Right ventricle myocardium inferior (tissue), 1 donor: ENCODE measurements around the gene ANO9. TPM values are rescaled to one million over a fixed set of nuclear protein-coding genes. Genes with fewer than 3 reads are reported as not detected.
A peak's percentile ranks its signal among the peaks of the same experiment; 100 is the strongest.
"Not testable (repeated sequence)": the region's sequence is repeated elsewhere in the genome, so short reads cannot be mapped to it uniquely, and the experiment has no call there.

ENCODE experiments used
- ATAC-seq: fragments of 200-7000 bp; cut with Tn5 transposase; one replicate; pipeline ENCODE4 v1.9.1; 2020; ENCODE audit warnings: mild to moderate bottlenecking, moderate library complexity
- DNase-seq: peaks from one replicate; pipeline ENCODE4 v3.0.0; 2021; ENCODE audit errors: missing footprints
- intact Hi-C: fragments of 100-400 bp; cut with DNase I; formaldehyde crosslinking; loops from one replicate; pipeline ENCODE4 v1.11.0; 2022
- total RNA-seq: library from RNA; stranded (reverse); fragmentation: NEBNext Ultra II Directional; extraction: Animal tissue kit (Norgen Biotek cat#: 25700); gene quantifications from one replicate; pipeline ENCODE4 v1.2.1, GENCODE V29; 2021
- donor health status: DM: no; HTN: yes; CAD: no; lungs with severe emphysema.

ANO9 gene
- total RNA-seq, 1 donor from 2014 or later = 0.41 TPM

- peak; percentile 74 for DNase-seq
- intact Hi-C loops = no loop called here
- ATAC-seq = peak; percentile 73
Observed at GRCh38 chr11:396948-397548, 44.8 kb downstream of the ANO9 start.

DNA sequence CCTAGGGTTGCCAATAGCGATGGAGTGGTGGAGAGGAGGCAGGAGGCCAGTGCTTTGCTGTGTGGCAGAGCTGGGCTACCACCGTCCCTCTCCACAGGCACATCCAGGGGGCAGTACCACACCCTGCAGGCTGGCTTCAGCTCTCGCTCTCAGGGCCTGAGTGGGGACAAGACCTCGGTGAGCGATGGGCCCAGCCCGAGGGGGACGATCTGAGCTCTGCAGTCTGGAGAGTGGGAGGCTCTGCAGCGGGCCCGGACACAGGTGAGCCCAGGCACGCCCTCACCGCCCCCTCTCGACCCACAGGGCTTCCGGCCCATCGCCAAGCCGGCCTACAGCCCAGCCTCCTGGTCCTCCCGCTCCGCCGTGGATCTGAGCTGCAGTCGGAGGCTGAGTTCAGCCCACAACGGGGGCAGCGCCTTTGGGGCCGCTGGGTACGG, 45.3 kb downstream of the ANO9 start:
- DNase-seq (no peak), ATAC-seq (peak; percentile 26)
- intact Hi-C loops = no loop called here

GRCh38 chr11:395866-396265, 45.9 kb downstream of the ANO9 start:
- no peak for DNase-seq
- intact Hi-C loops = no loop called here
- no peak for ATAC-seq

GRCh38 chr11:394858-395655, 46.8 kb downstream of the ANO9 start:
- intact Hi-C loops = no loop called here
- DNase-seq (no peak), ATAC-seq (no peak)

- ATAC-seq (peak; percentile 53), DNase-seq (no peak)
- intact Hi-C loops = no loop called here
Observed at GRCh38 chr11:394034-394857, 47.6 kb downstream of the ANO9 start, which contains the start of gene PKP3. PKP3 (plus strand) TSS chr11:394209; CDS start chr11:394293, 84 bp downstream.

DNA sequence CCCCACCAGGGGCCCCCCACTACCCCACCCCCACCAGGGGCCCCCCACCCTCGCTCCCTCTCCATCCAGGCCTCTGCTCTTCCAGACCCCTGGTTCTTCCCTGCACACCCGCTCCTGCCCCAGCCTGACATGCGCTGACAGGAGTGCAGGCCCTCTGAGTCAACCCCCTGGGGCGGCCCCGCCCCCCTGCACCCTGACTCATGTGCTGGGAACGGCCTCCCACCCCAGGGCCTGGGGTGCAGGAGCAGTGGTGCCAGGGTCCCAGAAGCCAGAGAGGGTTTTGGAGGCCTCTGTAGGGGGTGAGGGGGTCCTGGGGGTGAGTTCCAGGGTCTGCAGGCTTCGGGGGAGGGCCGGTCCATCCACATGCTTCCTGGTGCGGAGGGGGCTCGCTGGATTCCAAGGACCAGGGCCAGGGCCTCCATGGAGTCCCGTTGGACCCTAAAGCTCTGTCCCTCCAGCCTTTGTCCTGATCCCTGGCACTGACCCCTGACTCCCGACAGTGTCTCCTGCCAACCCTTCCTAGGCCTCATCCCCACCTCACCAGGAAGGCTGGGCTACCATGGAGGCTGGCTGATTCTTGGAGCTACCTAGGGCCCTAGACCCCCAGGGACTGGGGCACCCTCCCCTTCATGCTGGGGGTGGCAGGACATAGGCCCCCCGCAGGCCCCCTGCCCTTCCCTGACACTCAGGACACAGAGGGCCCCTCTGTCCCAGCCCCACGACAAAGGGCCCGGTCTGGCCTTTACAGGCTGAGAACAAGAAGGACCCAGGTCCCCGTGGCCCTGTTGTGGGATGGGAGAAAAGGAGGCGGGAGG, 48.4 kb downstream of the ANO9 start:
- no peak for ATAC-seq
- intact Hi-C loops = no loop called here

DNA sequence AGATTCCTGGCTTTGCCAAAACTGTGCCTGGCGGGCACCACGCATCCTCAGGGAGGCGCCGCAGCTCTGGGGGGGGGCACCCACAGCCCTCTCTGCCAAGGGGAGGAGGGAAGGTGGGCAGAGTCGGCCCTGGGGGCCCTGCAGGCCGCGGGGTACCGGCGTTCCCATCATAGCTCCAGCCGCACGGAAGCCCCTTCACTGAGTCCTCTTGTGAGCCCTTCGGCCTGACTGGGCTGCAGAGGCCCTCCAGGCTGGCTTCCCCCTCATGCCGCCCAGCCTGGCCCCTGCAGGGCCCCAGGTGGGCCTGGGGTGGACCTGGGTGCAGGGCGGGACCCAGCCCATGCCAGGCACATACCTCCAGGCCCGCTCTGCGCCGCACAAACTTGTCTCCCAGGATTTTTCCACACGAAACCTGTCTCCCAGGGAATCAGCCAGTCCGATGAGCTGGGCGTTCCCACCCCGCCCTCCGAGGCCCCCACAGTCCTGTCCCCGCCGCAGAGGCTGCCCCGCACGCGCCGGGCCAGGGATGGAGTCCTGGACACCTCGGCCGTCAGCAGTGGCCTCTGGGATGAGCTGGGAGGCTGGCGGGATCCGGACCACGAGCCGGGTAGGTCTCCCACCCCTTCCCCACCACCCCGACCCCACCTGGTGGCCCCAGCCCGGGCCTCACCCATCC, 49.6 kb downstream of the ANO9 start:
- intact Hi-C loops = no loop called here
- ATAC-seq (no peak), DNase-seq (peak; percentile 57)

More for the DNA sequence above, 48.4 kb downstream of the ANO9 start:
- no peak for DNase-seq

DNA sequence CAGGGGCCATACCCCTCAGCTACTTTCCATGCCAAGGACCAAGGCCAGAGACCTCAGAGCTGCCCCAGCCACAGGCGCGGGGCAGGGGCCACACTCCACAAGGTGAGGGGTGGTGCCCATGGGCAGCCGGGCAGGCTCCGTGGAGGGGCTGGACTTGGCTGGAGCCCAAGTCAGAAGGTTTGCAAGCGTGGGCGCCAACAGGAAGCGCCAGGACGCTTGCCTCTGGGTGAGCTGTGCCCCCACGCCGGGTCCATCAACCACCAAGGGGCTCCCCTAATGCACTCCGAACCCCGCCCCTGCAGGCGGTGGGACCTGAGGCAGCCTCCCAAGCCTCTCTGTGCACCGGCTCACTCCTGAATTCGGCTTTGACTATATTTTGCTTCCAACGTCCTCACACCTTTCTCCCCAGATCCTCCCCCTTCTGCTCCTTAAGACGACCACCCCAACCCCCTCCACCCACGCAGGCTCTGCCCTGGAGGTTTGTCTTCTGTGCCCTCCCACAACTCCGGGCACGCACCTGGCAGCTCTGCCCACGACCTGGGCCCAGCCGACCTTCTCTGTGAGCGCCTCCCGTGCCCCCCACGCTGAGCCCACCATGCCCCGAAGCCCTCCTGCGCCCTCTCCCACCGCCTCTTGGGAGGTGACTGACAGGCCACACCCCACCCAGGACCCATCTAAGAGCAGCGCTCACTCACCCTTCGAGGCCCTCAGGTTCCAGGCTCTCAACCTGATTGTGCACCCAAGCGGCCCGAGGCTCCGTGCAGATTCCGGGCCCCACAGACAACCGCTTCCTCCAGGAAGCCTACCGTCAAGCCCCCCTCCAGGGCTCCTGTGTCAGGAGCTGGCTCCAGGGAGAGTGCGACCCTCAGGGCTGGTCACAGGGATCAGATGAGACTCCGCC, 50.4 kb downstream of the ANO9 start:
- ATAC-seq = no peak
- intact Hi-C loops = no loop called here
- DNase-seq = peak; percentile 52

DNA sequence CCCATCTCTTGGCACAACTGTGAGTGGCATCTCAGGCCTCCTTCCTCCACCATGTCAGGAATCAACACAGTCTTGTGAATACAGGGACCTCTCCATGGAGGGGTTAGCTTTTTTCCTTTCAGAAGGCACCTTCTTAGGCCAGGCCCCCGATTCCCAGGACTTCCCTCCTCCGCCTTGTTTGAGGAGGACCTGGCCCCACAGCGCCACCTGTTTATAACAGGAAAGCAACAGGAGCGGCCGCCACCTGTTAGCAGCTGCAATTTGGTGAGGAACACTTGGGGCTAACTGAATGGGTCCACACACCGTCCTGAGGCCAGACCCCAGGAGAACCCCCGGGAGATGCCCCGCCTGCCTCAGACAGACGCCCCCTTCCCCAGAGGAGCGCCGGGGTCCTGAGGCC, 51.6 kb downstream of the ANO9 start:
- ATAC-seq (no peak), DNase-seq (no peak)
- intact Hi-C loops = no loop called here

GRCh38 chr11:389369-389768, 52.4 kb downstream of the ANO9 start:
- DNase-seq, ATAC-seq, intact Hi-C loops: not testable (repeated sequence)

DNA sequence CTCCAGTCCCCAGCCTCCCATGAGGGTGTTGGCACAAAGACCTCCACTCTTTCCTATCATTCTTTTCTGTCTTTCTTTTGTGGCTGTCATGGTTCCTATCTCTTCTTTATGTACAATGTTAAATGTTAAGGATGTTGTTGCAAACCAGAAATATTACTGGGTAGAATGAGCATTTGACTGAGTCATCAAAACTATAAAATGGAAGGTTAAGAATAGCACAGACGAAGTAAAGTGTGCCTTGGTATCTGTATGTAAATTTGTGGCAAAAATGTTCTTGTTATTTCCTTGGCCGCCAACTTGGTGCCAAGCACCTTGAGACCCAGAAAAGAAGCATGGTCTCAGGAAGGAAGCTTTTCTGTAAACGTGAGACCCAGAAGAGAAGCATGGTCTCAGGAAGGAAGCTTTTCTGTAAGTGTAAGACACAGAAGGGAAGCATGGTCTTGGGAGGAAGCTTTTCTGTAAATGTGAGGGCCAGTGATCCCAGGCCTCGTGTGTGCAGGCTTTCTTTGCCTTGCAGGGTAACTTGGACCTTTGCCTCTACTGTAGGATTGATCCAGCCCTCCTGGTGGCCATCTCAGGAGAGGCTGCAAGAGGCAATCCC, 54.5 kb downstream of the ANO9 start:
- DNase-seq = no peak
- no peak for ATAC-seq

DNA sequence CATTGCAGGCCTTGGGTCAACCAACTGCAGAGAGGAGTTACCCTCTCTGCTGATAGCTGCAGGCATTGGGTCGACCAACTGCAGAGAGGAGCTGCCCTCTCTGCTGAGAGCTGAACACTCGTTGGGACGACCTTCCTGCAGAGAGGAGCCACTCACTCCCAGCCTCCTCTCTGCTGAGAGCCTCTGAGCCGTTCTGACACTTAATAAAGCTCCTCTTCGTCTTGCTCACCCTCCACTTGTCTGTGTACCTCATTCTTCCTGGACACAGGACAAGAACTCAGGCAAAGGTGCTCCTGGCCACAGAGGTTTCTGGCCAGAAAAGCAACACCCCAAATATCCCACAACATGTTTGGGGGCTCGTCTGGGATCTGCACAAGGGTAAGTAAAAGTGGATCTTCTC, 55.3 kb downstream of the ANO9 start:
- ATAC-seq (no peak), DNase-seq (peak; percentile 8)
- intact Hi-C loops = no loop called here

More for the DNA sequence above, 54.5 kb downstream of the ANO9 start:
- intact Hi-C loops = no loop called here

DNA sequence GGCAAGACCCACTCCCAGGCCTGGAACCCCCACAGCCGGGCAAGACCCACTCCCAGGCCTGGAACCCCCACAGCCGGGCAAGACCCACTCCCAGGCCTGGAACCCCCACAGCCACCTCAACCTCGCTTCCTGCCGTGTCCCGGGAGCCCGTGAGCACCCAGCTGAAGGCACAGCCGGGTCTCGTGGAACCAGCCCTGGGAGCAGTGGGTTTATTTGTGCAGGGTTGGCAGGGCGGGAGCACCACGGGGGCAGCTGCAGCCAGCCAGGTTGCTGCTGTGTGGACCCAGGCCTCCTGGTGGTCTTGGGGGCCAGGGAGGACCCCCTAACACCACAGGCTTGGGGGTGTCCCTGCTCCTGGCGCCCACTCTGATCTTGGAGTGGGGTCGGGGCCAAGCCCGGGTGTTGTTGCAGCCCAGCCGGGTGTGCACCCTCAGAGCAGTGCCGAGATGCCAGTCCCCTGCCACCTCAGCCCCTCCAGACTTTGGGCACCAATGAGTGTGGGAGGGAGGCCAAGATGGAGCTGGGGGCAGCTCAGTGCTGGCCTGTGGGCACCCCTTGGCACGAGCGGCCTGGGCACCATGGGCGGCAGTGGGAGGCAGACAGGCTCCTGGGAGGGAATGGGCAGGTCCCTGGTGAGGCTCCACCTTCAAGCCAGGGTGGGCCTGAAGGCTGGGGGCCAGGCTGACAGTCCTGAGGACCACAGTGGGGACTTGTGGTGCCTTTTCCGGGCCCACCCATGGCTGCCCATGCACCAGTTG, 56.0 kb downstream of the ANO9 start:
- no peak for DNase-seq
- intact Hi-C loops = no loop called here
- no peak for ATAC-seq

DNA sequence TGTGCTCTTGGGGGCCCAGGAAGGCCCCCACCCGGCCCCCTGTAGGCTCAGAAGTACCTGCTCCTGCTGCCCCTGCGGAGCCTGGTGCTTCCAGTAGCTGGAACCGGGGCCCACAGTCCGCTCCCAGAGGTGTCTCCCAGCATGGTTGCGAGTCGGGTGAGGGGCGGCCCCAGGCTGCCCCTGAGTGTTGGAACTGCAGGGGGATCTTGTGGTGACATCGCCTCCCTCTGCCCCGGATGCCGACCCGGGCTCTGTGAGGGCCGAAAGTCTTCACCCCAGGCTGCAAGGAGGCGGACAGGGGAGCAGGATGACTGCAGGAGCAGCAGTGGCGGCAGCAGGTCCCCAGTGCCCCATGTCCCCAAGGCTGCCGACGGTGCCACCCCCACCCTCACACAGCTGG, 57.3 kb downstream of the ANO9 start:
- intact Hi-C loops = no loop called here
- ATAC-seq = no peak
- no peak for DNase-seq

DNA sequence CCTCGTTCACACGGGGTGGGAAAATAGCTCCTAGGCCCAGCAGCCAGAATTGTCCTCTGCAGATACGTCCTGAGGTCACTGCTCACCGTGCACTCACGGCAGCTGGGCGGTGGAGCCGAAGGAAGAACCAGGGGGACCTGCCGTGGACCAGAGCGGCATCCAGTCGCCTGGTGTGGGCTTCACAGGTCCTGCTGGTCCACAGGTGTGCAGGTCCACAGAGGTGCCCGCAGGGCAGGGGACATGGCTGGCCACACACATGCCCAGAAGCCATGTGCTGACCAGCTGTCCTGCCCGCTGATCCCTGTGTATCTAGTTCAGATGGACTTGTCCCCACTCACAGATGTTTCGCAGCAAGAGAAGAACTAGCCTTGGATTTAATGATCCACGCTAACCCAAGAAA, 58.4 kb downstream of the ANO9 start:
- intact Hi-C loops = no loop called here
- DNase-seq = peak; percentile 48
- ATAC-seq = no peak

DNA sequence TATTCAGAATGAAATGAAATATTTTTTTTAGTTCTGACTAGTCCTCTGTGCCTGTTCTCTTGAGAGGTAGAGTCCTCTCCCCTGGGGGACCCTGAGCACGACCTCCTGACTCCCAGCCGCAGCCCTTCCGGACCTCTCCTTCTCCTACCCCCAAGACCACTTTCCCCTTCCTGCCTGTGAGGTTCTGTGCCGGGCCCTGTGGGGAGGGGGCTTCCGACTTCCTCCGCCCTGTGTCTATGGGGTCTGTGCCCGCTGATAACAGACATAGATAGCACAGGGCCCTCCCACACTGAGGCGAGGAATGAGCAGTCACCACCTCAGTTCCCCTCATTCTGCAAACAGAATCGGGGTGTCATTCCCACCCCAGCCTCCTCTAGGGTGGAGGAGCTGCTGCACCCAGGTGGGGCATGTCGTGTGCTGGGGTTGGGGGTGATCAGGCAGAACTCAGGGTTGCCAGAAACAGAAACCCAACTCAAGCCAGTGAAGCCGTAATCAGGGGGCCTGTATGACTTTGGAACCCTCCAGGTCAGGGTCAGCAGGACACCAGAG, 59.7 kb downstream of the ANO9 start:
- intact Hi-C loops = no loop called here
- no peak for ATAC-seq
- peak; percentile 8 for DNase-seq
